Karpas-422 (cell line): Measurements from ENCODE around the gene NSFL1C. TPM values are rescaled to one million over a fixed set of nuclear protein-coding genes. Genes with fewer than 3 reads are reported as not detected.
A peak's percentile ranks its signal among the peaks of the same experiment; 100 is the strongest.

Experiments
- DNase-seq: peaks from one replicate; pipeline ENCODE4 v3.0.0-alpha.2; 2015
- H2AFZ ChIP-seq: fragments of 200-600 bp; sonication (generic); 2 replicates; pipeline ENCODE4 v1.6.1; 2014; ENCODE audit warnings: antibody characterized with exemption, low read length, mixed read lengths
- H3K27ac ChIP-seq: fragments of 200-600 bp; sonication (generic); 2 replicates; pipeline ENCODE4 v1.5.1; 2014; ENCODE audit warnings: mild to moderate bottlenecking, low read length, moderate library complexity
- H3K27me3 ChIP-seq: fragments of 200-600 bp; sonication (generic); 2 replicates; pipeline ENCODE4 v1.6.1; 2014; ENCODE audit warnings: low read length, mixed read lengths
- H3K36me3 ChIP-seq: fragments of 200-600 bp; sonication (generic); 2 replicates; pipeline ENCODE4 v1.6.1; 2014; ENCODE audit warnings: low read length, mixed read lengths; ENCODE audit not compliant: insufficient read depth
- H3K4me1 ChIP-seq: fragments of 200-600 bp; sonication (generic); 2 replicates; pipeline ENCODE4 v1.6.1; 2014; ENCODE audit warnings: mild to moderate bottlenecking, low read length, mixed read lengths
- H3K4me2 ChIP-seq: fragments of 200-600 bp; sonication (generic); 2 replicates; pipeline ENCODE4 v1.6.1; 2014; ENCODE audit warnings: low read length, low read depth, mild to moderate bottlenecking; ENCODE audit not compliant: poor library complexity, severe bottlenecking
- H3K4me3 ChIP-seq: fragments of 200-600 bp; sonication (generic); 2 replicates; pipeline ENCODE4 v1.5.1; 2014; ENCODE audit warnings: mild to moderate bottlenecking, antibody characterized with exemption, low read length, mixed read lengths
- H3K79me2 ChIP-seq: fragments of 200-600 bp; sonication (generic); 2 replicates; pipeline ENCODE4 v1.6.1; 2014; ENCODE audit warnings: mild to moderate bottlenecking, low read length, mixed read lengths
- H3K9ac ChIP-seq: fragments of 200-600 bp; sonication (generic); 2 replicates; pipeline ENCODE4 v1.6.0; 2014; ENCODE audit warnings: low read length
- H3K9me2 ChIP-seq: fragments of 200-600 bp; sonication (generic), shearing (Covaris generic); replicated peaks from 2 replicates; pipeline ENCODE4 v1.6.0; 2014; ENCODE audit warnings: mild to moderate bottlenecking, low read length, moderate library complexity; ENCODE audit not compliant: insufficient read depth
- H3K9me3 ChIP-seq: fragments of 300-700, 200-600 bp; sonication (generic); 2 replicates; pipeline ENCODE4 v1.6.1; 2014; ENCODE audit warnings: low read length, mixed read lengths
- H4K20me1 ChIP-seq: fragments of 200-600 bp; sonication (generic); 2 replicates; pipeline ENCODE4 v1.6.1; 2014; ENCODE audit warnings: mild to moderate bottlenecking, antibody characterized with exemption, low read length, low read depth; ENCODE audit not compliant: insufficient read depth
- total RNA-seq: library from RNA; depleted of rRNA; stranded (reverse); fragments of >200 nt; shearing (Covaris generic); gene quantifications from 2 replicates; pipeline ENCODE4 v1.2.3, GENCODE V29; 2014; ENCODE audit warnings: low replicate concordance

Gene NSFL1C
- total RNA-seq, 1 experiment from 2014 or later: 19.4 TPM

GRCh38 chr20:1474817-1475603, 8.4 kb upstream of the NSFL1C start:
- H3K4me1 ChIP-seq: peaks cover 7% of the 10 kb centered on the region
- no peaks in the 10 kb centered on the region for H3K36me3 ChIP-seq
- no peak overlapping the region for H3K27ac ChIP-seq
- H4K20me1 ChIP-seq: no peaks in the 10 kb centered on the region
- H3K9me2 ChIP-seq: no peaks in the 10 kb centered on the region
- H3K79me2 ChIP-seq: no peaks in the 10 kb centered on the region
- H2AFZ ChIP-seq: no peak overlapping the region
- H3K27me3 ChIP-seq: no peaks in the 10 kb centered on the region
- H3K4me3 ChIP-seq: no peak overlapping the region
- no peak overlapping the region for H3K9ac ChIP-seq
- H3K4me2 ChIP-seq: no peak overlapping the region
- no peaks in the 10 kb centered on the region for H3K9me3 ChIP-seq
- peak; percentile 70 for DNase-seq

DNA sequence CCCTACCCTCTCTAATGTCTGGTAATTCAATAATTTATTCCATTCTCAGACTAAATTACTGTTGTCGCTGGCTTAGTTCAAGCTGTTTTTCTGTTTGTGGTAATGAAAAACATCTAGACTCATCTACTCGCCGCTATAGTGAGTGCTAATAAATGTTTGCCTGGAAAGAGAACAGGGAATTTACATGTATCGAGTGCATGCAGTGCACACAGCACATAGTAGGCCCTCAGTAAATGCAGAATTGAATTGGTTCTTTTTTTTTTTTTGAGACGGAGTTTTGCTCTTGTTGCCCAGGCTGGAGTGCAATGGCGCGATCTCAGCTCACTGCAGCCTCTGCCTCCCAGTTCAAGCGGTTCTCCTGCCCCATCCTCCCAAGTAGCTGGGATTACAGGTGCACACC, 7.7 kb upstream of the NSFL1C start:
- Histone ChIP-seq H3K36me3 (no peaks in the 10 kb centered on the region), H3K9ac (no peak overlapping the region), H3K27me3 (no peaks in the 10 kb centered on the region), H3K4me2 (no peak overlapping the region), H3K9me3 (no peaks in the 10 kb centered on the region), H3K4me3 (no peak overlapping the region), H4K20me1 (no peaks in the 10 kb centered on the region), H3K27ac (no peak overlapping the region), H2AFZ (no peak overlapping the region), H3K9me2 (no peaks in the 10 kb centered on the region), H3K4me1 (peaks cover 7% of the 10 kb centered on the region), H3K79me2 (no peaks in the 10 kb centered on the region)
- DNase-seq: no peak

DNA sequence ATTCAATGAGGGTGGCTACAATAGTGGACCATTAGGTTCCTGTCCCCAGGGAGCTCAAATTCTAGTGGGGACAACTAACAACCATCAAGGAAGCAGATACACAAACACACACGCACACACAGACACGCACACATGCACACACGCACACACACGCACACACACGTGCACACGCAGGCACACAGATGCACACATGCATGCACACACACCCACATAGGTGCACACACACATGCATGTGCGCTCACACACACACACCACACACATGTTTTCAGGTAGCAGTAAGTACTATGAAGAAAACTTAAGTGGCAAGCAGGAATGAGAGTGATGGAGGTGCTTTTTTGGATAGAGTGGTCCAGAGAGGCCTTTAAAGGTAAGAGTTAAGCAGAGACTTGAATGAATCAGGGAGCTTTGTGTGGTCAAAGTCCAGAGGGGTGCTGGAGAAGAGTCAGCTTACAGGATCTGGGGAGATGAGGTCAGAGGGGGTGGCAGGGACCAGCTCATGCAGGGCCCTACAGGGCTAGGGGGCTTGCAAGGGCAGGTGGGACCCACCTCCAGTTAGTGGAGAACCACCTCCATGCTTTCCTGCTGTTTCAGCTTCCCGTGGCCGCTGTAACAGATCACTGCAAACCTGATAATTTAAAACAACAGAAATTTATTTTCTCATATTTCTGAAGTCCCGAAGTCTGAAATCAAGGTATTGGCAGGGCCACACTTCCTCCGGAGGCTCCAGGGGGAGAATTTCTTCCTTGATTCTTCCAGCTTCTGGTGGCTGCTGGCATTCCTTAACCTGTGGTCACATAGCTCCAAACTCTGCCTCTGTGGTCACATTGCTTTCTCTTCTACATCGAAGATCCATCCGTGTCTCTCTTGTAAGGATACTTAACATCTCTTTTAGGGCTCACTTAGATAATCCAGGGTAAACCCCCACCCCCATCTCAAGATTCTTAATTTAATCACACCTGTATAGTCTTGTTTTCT, 6.9 kb upstream of the NSFL1C start:
- no peak overlapping the region for H3K4me2 ChIP-seq
- H3K27me3 ChIP-seq: no peaks in the 10 kb centered on the region
- no peak overlapping the region for H3K9ac ChIP-seq
- no peak overlapping the region for H3K27ac ChIP-seq
- H4K20me1 ChIP-seq: no peaks in the 10 kb centered on the region
- DNase-seq: no peak
- no peaks in the 10 kb centered on the region for H3K9me3 ChIP-seq
- H3K4me3 ChIP-seq: no peak overlapping the region
- peaks cover 7% of the 10 kb centered on the region for H3K4me1 ChIP-seq
- H3K9me2 ChIP-seq: no peaks in the 10 kb centered on the region
- H3K79me2 ChIP-seq: no peaks in the 10 kb centered on the region
- H3K36me3 ChIP-seq: no peaks in the 10 kb centered on the region
- H2AFZ ChIP-seq: no peak overlapping the region

DNA sequence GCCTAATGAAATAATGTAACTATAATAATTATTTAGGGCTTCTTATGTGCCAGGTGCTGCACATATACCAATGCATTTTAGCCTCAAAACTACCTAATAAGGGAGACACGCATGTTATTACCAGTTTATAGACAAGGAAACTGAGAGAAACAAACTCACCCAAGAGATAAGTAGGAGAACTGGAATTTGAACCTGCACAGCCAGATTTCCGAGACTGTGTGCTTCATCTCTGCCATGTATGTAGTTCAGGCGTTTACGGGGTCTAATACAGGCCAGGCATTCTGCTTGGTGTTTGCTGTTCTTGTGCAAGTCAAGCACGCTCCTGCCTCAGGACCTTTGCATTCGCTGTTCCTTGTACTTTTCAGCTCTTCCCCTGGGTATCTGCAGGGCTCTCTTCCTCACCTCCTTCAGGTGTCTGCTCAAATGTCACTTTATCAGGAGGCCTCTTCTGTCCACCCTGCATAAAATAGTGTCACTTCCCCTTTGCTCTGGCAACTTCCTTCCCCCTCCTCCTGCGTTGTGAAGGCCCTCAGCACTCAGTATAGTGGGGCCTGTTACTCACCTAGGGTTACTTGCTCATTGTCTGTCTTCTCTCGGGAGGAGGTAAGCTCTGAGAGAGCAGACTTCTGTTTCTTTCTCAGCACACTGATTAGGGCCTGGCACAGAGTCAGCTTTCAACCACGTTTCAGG, 6.1 kb upstream of the NSFL1C start:
- Histone ChIP-seq H3K4me2 (no peak overlapping the region), H3K9me2 (no peaks in the 10 kb centered on the region), H3K36me3 (no peaks in the 10 kb centered on the region), H4K20me1 (no peaks in the 10 kb centered on the region), H3K27ac (no peak overlapping the region), H3K27me3 (no peaks in the 10 kb centered on the region), H3K79me2 (no peaks in the 10 kb centered on the region), H3K4me3 (no peak overlapping the region), H3K9ac (no peak overlapping the region), H2AFZ (no peak overlapping the region), H3K9me3 (no peaks in the 10 kb centered on the region), H3K4me1 (peaks cover 7% of the 10 kb centered on the region)
- peak; percentile 62 for DNase-seq

DNA sequence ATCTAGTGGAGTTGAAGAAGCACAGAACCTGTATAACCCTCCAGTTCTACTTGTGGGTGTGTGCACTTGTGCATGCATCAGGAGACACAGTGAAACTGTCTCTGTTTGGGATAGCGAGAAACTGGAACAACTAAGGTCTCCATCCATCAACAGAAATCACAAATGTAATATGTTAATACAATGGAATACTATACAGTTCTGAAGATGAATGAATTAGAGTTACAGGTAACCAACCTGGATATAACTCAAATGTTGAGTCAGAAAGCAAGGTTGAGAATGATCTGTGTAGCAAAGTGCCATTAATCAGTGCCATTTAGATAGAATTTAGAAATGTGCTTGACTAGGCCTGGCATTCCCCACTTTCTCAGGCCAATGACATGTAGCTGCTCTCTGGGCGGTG, 4.6 kb upstream of the NSFL1C start:
- peaks cover 10% of the 10 kb centered on the region for H3K4me1 ChIP-seq
- H3K4me3 ChIP-seq: no peak overlapping the region
- no peaks in the 10 kb centered on the region for H3K36me3 ChIP-seq
- H3K79me2 ChIP-seq: peaks cover 2% of the 10 kb centered on the region; the same call in 1 of the 2 replicates
- H3K9me3 ChIP-seq: no peaks in the 10 kb centered on the region
- no peak overlapping the region for H3K27ac ChIP-seq
- H2AFZ ChIP-seq: no peak overlapping the region
- H3K4me2 ChIP-seq: no peak overlapping the region
- DNase-seq: no peak
- H4K20me1 ChIP-seq: no peaks in the 10 kb centered on the region
- no peaks in the 10 kb centered on the region for H3K27me3 ChIP-seq
- H3K9ac ChIP-seq: no peak overlapping the region
- H3K9me2 ChIP-seq: no peaks in the 10 kb centered on the region

DNA sequence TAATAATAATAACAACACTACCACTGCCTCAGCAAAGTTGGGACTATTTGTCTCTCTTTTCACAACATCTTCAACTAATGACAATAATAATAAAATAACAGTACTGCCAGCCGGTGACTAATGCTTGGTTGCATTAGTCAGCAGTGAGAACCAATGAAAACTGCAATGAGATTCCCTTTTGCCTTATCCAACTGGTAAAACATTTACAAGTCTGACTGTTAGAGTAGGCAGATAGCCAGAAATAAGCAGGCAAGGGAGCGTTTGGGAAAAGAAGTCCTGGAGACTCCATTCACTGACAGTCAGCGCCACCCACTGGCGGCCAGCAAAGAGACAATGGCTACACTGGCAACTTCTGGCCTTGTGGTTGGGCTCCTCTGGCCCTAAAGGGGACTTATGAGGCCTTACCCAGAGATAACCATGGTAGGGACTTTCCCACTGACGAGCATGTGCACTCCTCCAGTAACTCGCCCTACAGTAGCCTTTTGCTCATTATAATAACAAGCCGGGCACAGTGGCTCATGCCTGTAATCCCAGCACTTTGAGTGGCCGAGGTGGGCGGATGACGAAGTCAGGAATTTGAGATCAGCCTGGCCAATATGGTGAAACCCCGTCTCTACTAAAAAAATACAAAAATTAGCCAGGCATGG, 3.4 kb upstream of the NSFL1C start:
- Histone ChIP-seq H3K79me2 (peaks cover 14% of the 10 kb centered on the region), H3K27me3 (no peaks in the 10 kb centered on the region), H3K36me3 (no peaks in the 10 kb centered on the region), H3K4me2 (no peak overlapping the region), H3K9me2 (no peaks in the 10 kb centered on the region), H3K4me1 (peaks cover 20% of the 10 kb centered on the region), H2AFZ (no peak overlapping the region), H3K4me3 (no peak overlapping the region), H3K9ac (no peak overlapping the region), H4K20me1 (peaks cover 6% of the 10 kb centered on the region; the same call in 1 of the 2 replicates), H3K27ac (no peak overlapping the region), H3K9me3 (no peaks in the 10 kb centered on the region)
- DNase-seq: peak; percentile 72

GRCh38 chr20:1469306-1469905, 2.8 kb upstream of the NSFL1C start:
- Histone ChIP-seq H3K27me3 (no peaks in the 10 kb centered on the region), H3K4me3 (no peak overlapping the region), H3K79me2 (peaks cover 21% of the 10 kb centered on the region), H3K4me1 (peaks cover 26% of the 10 kb centered on the region), H4K20me1 (peaks cover 10% of the 10 kb centered on the region; the same call in 1 of the 2 replicates), H3K9me2 (no peaks in the 10 kb centered on the region), H3K9ac (no peak overlapping the region), H3K4me2 (no peak overlapping the region), H3K27ac (no peak overlapping the region), H2AFZ (no peak overlapping the region), H3K36me3 (no peaks in the 10 kb centered on the region), H3K9me3 (no peaks in the 10 kb centered on the region)
- DNase-seq: no peak
